Measurements from ENCODE around the gene IQGAP3.
A peak's percentile ranks its signal among the peaks of the same experiment; 100 is the strongest.

Gene IQGAP3

GRCh38 chr1:156479093-156480015 lies 93.0 kb downstream of the IQGAP3 start:
- no peak overlapping the region for H2BK15ac ChIP-seq (ENCODE audit: low read depth, poor library complexity, severe bottlenecking)
- no peak overlapping the region for H4K8ac ChIP-seq (ENCODE audit: low read length)
- H2AK5ac ChIP-seq (ENCODE audit: low read length, severe bottlenecking): no peak overlapping the region
- no peak overlapping the region for H3K4ac ChIP-seq (ENCODE audit: low read depth in 1 of 2, low read length in 2 of 2)
- H3K4me2 ChIP-seq (ENCODE audit: low read length, poor library complexity, severe bottlenecking): no peak overlapping the region
- H2BK120ac ChIP-seq (ENCODE audit: low read depth, low read length): no peak overlapping the region
- no peak overlapping the region for H3K27ac ChIP-seq (ENCODE audit: low read length, poor library complexity, severe bottlenecking)
- no peak overlapping the region for H3K9ac ChIP-seq (ENCODE audit: low read length)
- H3K18ac ChIP-seq (ENCODE audit: low read depth in 1 of 2, low read length in 2 of 2): no peak overlapping the region
- peaks cover 84 to 88% of the 10 kb centered on the region in 2 experiments for H3K36me3 ChIP-seq (ENCODE audit: control insufficient read depth in 1 of 2, insufficient read depth in 2 of 2, low read depth in 1 of 2, low read length in 2 of 2)
- no peak overlapping the region for H4K91ac ChIP-seq (ENCODE audit: low read length)
- H2BK12ac ChIP-seq (ENCODE audit: low read length in 2 of 2): no peak overlapping the region
- H3K9me3 ChIP-seq (ENCODE audit: control insufficient read depth, low read length): no peaks in the 10 kb centered on the region
- H3K14ac ChIP-seq (ENCODE audit: low read length in 2 of 2): no peak overlapping the region
- H3K79me1 ChIP-seq (replicated peaks; ENCODE audit: low read length, poor library complexity, severe bottlenecking): peaks cover 59% of the 10 kb centered on the region
- peaks cover 11% of the 10 kb centered on the region for H3K4me1 ChIP-seq (ENCODE audit: control insufficient read depth, insufficient read depth, low read depth, low read length)
- H2AFZ ChIP-seq (ENCODE audit: low read depth, low read length): no peak overlapping the region
- no peak overlapping the region for H3K23ac ChIP-seq (ENCODE audit: low read length in 2 of 2)
- no peak overlapping the region for H3K4me3 ChIP-seq (ENCODE audit: insufficient read depth in 1 of 2, low read depth in 1 of 2, low read length in 2 of 2)
- no peak overlapping the region for H2BK5ac ChIP-seq (ENCODE audit: low read depth, low read length, poor library complexity, severe bottlenecking)
- no peaks in the 10 kb centered on the region for H3K27me3 ChIP-seq (ENCODE audit: control insufficient read depth in 1 of 2, insufficient read depth in 1 of 2, low read length in 2 of 2)
- DNase-seq: no peak
- WGBS: 90% methylated on average over 13 of the region's 15 CpGs

GRCh38 chr1:156478250-156478627 lies 94.1 kb downstream of the IQGAP3 start:
- no peak overlapping the region for H3K14ac ChIP-seq (ENCODE audit: low read length in 2 of 2)
- DNase-seq: no peak
- peaks cover 60% of the 10 kb centered on the region for H3K79me1 ChIP-seq (replicated peaks; ENCODE audit: low read length, poor library complexity, severe bottlenecking)
- H2BK5ac ChIP-seq (ENCODE audit: low read depth, low read length, poor library complexity, severe bottlenecking): no peak overlapping the region
- WGBS: 96% methylated on average over 8 of the region's 8 CpGs
- no peak overlapping the region for H3K4me3 ChIP-seq (ENCODE audit: insufficient read depth in 1 of 2, low read depth in 1 of 2, low read length in 2 of 2)
- H3K18ac ChIP-seq (ENCODE audit: low read depth in 1 of 2, low read length in 2 of 2): no peak overlapping the region
- H3K9ac ChIP-seq (ENCODE audit: low read length): peak overlapping the region; percentile 84
- H3K4me1 ChIP-seq (ENCODE audit: control insufficient read depth, insufficient read depth, low read depth, low read length): peaks cover 9% of the 10 kb centered on the region
- no peak overlapping the region for H2BK15ac ChIP-seq (ENCODE audit: low read depth, poor library complexity, severe bottlenecking)
- no peak overlapping the region for H4K8ac ChIP-seq (ENCODE audit: low read length)
- H3K4ac ChIP-seq (ENCODE audit: low read depth in 1 of 2, low read length in 2 of 2): no peak overlapping the region
- no peaks in the 10 kb centered on the region for H3K27me3 ChIP-seq (ENCODE audit: control insufficient read depth in 1 of 2, insufficient read depth in 1 of 2, low read length in 2 of 2)
- peaks cover 96% of the 10 kb centered on the region in 2 experiments for H3K36me3 ChIP-seq (ENCODE audit: control insufficient read depth in 1 of 2, insufficient read depth in 2 of 2, low read depth in 1 of 2, low read length in 2 of 2)
- no peak overlapping the region for H3K23ac ChIP-seq (ENCODE audit: low read length in 2 of 2)
- no peak overlapping the region for H2AK5ac ChIP-seq (ENCODE audit: low read length, severe bottlenecking)
- no peak overlapping the region for H2AFZ ChIP-seq (ENCODE audit: low read depth, low read length)
- H2BK120ac ChIP-seq (ENCODE audit: low read depth, low read length): no peak overlapping the region
- H3K4me2 ChIP-seq (ENCODE audit: low read length, poor library complexity, severe bottlenecking): no peak overlapping the region
- H3K27ac ChIP-seq (ENCODE audit: low read length, poor library complexity, severe bottlenecking): no peak overlapping the region
- no peaks in the 10 kb centered on the region for H3K9me3 ChIP-seq (ENCODE audit: control insufficient read depth, low read length)
- H4K91ac ChIP-seq (ENCODE audit: low read length): no peak overlapping the region
- no peak overlapping the region for H2BK12ac ChIP-seq (ENCODE audit: low read length in 2 of 2)

GRCh38 chr1:156477526-156478249 lies 94.7 kb downstream of the IQGAP3 start:
- no peak for DNase-seq
- Histone ChIP-seq H4K8ac (ENCODE audit: low read length) (no peak overlapping the region), H3K23ac (ENCODE audit: low read length in 2 of 2) (peak overlapping the region in 1 of 2 experiments; percentile 36), H3K79me1 (replicated peaks; ENCODE audit: low read length, poor library complexity, severe bottlenecking) (peaks cover 57% of the 10 kb centered on the region), H3K4me3 (ENCODE audit: insufficient read depth in 1 of 2, low read depth in 1 of 2, low read length in 2 of 2) (no peak overlapping the region), H3K14ac (ENCODE audit: low read length in 2 of 2) (no peak overlapping the region), H2BK5ac (ENCODE audit: low read depth, low read length, poor library complexity, severe bottlenecking) (no peak overlapping the region), H2BK12ac (ENCODE audit: low read length in 2 of 2) (no peak overlapping the region), H3K4me1 (ENCODE audit: control insufficient read depth, insufficient read depth, low read depth, low read length) (peaks cover 8% of the 10 kb centered on the region), H2AFZ (ENCODE audit: low read depth, low read length) (no peak overlapping the region), H3K4me2 (ENCODE audit: low read length, poor library complexity, severe bottlenecking) (no peak overlapping the region), H3K27me3 (ENCODE audit: control insufficient read depth in 1 of 2, insufficient read depth in 1 of 2, low read length in 2 of 2) (no peaks in the 10 kb centered on the region), H3K9ac (ENCODE audit: low read length) (peak overlapping the region; percentile 84), H2BK15ac (ENCODE audit: low read depth, poor library complexity, severe bottlenecking) (no peak overlapping the region), H4K91ac (ENCODE audit: low read length) (no peak overlapping the region), H3K36me3 (ENCODE audit: control insufficient read depth in 1 of 2, insufficient read depth in 2 of 2, low read depth in 1 of 2, low read length in 2 of 2) (peaks cover 93 to 94% of the 10 kb centered on the region in 2 experiments), H3K18ac (ENCODE audit: low read depth in 1 of 2, low read length in 2 of 2) (no peak overlapping the region), H2AK5ac (ENCODE audit: low read length, severe bottlenecking) (no peak overlapping the region), H3K4ac (ENCODE audit: low read depth in 1 of 2, low read length in 2 of 2) (no peak overlapping the region), H3K27ac (ENCODE audit: low read length, poor library complexity, severe bottlenecking) (no peak overlapping the region), H2BK120ac (ENCODE audit: low read depth, low read length) (no peak overlapping the region), H3K9me3 (ENCODE audit: control insufficient read depth, low read length) (no peaks in the 10 kb centered on the region)
- WGBS: 86% methylated on average over 1 of the region's 3 CpGs

All from mesenchymal stem cell (in vitro differentiated cells and primary cell).